ENCODE measurements around the gene FKBP9. TPM values are rescaled to one million over a fixed set of nuclear protein-coding genes. Genes with fewer than 3 reads are reported as not detected.

FKBP9 gene
- total RNA-seq, 1 experiment from 2014 or later: not detected

GRCh38 chr7:33048704-33049103 is 91.5 kb downstream of the FKBP9 start:
- H3K9ac ChIP-seq (ENCODE audit: low read length): no peak overlapping the region
- peaks cover 91% of the 10 kb centered on the region for H3K79me2 ChIP-seq (ENCODE audit: low read length)
- no peak overlapping the region for H2AFZ ChIP-seq (ENCODE audit: low read length)
- peaks cover 56% of the 10 kb centered on the region for H3K4me1 ChIP-seq (ENCODE audit: low read length)
- H3K9me3 ChIP-seq (ENCODE audit: low read length): no peaks in the 10 kb centered on the region
- peaks cover 9% of the 10 kb centered on the region for H4K20me1 ChIP-seq (ENCODE audit: insufficient read depth, low read depth, low read length)
- DNase-seq: no peak
- H3K4me2 ChIP-seq (ENCODE audit: low read depth, low read length, poor library complexity, severe bottlenecking): no peak overlapping the region
- H3K27ac ChIP-seq (ENCODE audit: low read length): no peak overlapping the region
- no peak overlapping the region for H3K4me3 ChIP-seq (ENCODE audit: low read length)
- H3K27me3 ChIP-seq (ENCODE audit: low read length): no peaks in the 10 kb centered on the region
- no peaks in the 10 kb centered on the region for H3K36me3 ChIP-seq (ENCODE audit: insufficient read depth, low read length)
- H3K9me2 ChIP-seq (replicated peaks; ENCODE audit: insufficient read depth, low read length): no peaks in the 10 kb centered on the region

- Histone ChIP-seq H2AFZ (ENCODE audit: low read length) (no peak overlapping the region), H3K36me3 (ENCODE audit: insufficient read depth, low read length) (no peaks in the 10 kb centered on the region), H3K27ac (ENCODE audit: low read length) (peak overlapping the region; percentile 64), H3K9me2 (replicated peaks; ENCODE audit: insufficient read depth, low read length) (no peaks in the 10 kb centered on the region), H4K20me1 (ENCODE audit: insufficient read depth, low read depth, low read length) (0 out of 2 replicates have a peak, but pooled peaks cover 12% of the 10 kb centered on the region), H3K79me2 (ENCODE audit: low read length) (peaks cover 93% of the 10 kb centered on the region), H3K4me3 (ENCODE audit: low read length) (no peak overlapping the region), H3K4me2 (ENCODE audit: low read depth, low read length, poor library complexity, severe bottlenecking) (peak overlapping the region; percentile 47), H3K9ac (ENCODE audit: low read length) (peak overlapping the region; percentile 22), H3K4me1 (ENCODE audit: low read length) (peaks cover 45% of the 10 kb centered on the region), H3K27me3 (ENCODE audit: low read length) (no peaks in the 10 kb centered on the region), H3K9me3 (ENCODE audit: low read length) (no peaks in the 10 kb centered on the region)
- DNase-seq: peak; percentile 79
Observed at GRCh38 chr7:33050535-33051318, 93.5 kb downstream of the FKBP9 start.

- no peak overlapping the region for H3K9ac ChIP-seq (ENCODE audit: low read length)
- H4K20me1 ChIP-seq (ENCODE audit: insufficient read depth, low read depth, low read length): 0 out of 2 replicates have a peak, but pooled peaks cover 12% of the 10 kb centered on the region
- no peaks in the 10 kb centered on the region for H3K27me3 ChIP-seq (ENCODE audit: low read length)
- no peak overlapping the region for H3K4me2 ChIP-seq (ENCODE audit: low read depth, low read length, poor library complexity, severe bottlenecking)
- H2AFZ ChIP-seq (ENCODE audit: low read length): no peak overlapping the region
- peaks cover 41% of the 10 kb centered on the region for H3K4me1 ChIP-seq (ENCODE audit: low read length)
- DNase-seq: no peak
- H3K4me3 ChIP-seq (ENCODE audit: low read length): no peak overlapping the region
- 0 out of 2 replicates have a peak, but pooled peaks cover under 1% of the 10 kb centered on the region for H3K36me3 ChIP-seq (ENCODE audit: insufficient read depth, low read length)
- H3K79me2 ChIP-seq (ENCODE audit: low read length): peaks cover 93% of the 10 kb centered on the region
- no peaks in the 10 kb centered on the region for H3K9me2 ChIP-seq (replicated peaks; ENCODE audit: insufficient read depth, low read length)
- no peaks in the 10 kb centered on the region for H3K9me3 ChIP-seq (ENCODE audit: low read length)
- H3K27ac ChIP-seq (ENCODE audit: low read length): no peak overlapping the region; the same call in 1 of the 2 replicates
Observed at GRCh38 chr7:33053721-33054120, 96.5 kb downstream of the FKBP9 start.

DNA sequence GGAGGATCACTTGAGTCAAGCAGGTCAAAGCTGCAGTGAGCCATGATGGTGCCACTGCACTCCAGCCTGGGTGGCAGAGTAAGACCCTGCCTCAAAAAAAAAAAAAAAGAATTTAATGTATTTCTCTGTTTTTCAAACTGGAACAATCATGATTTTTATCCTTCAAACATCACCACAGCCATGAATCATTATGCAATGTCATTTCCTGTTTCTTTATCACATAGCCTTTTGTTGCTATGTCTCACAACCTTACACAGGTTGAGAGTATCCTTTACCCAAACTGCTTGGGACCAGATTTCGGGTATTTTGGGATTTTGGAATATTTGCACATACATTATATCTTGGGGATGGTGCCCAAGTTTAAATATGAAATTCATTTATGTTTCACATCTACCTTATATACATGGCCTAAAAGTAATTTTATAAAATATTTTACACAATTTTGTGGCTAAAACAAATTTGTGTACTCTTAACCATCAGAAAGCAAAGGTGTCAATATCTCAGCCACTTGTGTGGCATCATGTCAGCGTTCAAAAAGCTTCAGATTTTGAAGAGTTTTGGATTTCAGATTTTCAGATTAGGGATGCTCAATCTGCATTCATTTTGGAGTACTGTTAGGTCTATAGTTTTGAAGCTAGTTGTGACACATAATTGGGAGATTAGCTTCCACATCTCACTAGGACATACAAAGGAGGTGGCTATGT is 97.2 kb downstream of the FKBP9 start:
- no peaks in the 10 kb centered on the region for H3K27me3 ChIP-seq (ENCODE audit: low read length)
- no peak overlapping the region for H3K4me2 ChIP-seq (ENCODE audit: low read depth, low read length, poor library complexity, severe bottlenecking)
- H3K4me1 ChIP-seq (ENCODE audit: low read length): peaks cover 47% of the 10 kb centered on the region
- H4K20me1 ChIP-seq (ENCODE audit: insufficient read depth, low read depth, low read length): 0 out of 2 replicates have a peak, but pooled peaks cover 12% of the 10 kb centered on the region
- H3K9me3 ChIP-seq (ENCODE audit: low read length): no peaks in the 10 kb centered on the region
- no peak overlapping the region for H3K4me3 ChIP-seq (ENCODE audit: low read length)
- H3K79me2 ChIP-seq (ENCODE audit: low read length): peaks cover 93% of the 10 kb centered on the region
- no peak overlapping the region for H2AFZ ChIP-seq (ENCODE audit: low read length)
- peaks cover 8% of the 10 kb centered on the region; the same call in 1 of the 2 replicates for H3K36me3 ChIP-seq (ENCODE audit: insufficient read depth, low read length)
- H3K27ac ChIP-seq (ENCODE audit: low read length): no peak overlapping the region
- no peak overlapping the region for H3K9ac ChIP-seq (ENCODE audit: low read length)
- H3K9me2 ChIP-seq (replicated peaks; ENCODE audit: insufficient read depth, low read length): no peaks in the 10 kb centered on the region
- DNase-seq: no peak

DNA sequence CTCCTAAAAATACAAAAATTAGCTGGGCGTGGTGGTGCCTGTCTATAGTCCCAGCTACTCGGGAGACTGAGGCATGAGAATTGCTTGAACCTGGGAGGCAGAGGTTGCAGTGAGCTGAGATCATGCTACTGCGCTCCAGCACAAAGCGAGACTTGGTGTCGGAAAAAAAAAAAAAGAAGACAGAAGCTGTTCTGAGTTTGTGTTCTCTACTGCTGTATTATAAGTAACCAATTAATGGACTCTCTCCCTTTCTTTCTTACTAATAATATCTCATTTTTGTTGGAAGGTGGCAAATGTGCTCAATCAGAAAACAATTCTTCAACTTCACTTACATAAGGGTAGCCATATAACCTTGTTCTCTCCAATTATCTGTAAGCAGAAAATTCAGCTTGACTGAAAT is 97.9 kb downstream of the FKBP9 start:
- no peak overlapping the region for H3K9ac ChIP-seq (ENCODE audit: low read length)
- no peak overlapping the region for H3K4me3 ChIP-seq (ENCODE audit: low read length)
- peaks cover 94% of the 10 kb centered on the region for H3K79me2 ChIP-seq (ENCODE audit: low read length)
- H4K20me1 ChIP-seq (ENCODE audit: insufficient read depth, low read depth, low read length): peaks cover 12% of the 10 kb centered on the region; the same call in 1 of the 2 replicates
- H3K36me3 ChIP-seq (ENCODE audit: insufficient read depth, low read length): peaks cover 9% of the 10 kb centered on the region; the same call in 1 of the 2 replicates
- no peaks in the 10 kb centered on the region for H3K9me2 ChIP-seq (replicated peaks; ENCODE audit: insufficient read depth, low read length)
- H3K27ac ChIP-seq (ENCODE audit: low read length): no peak overlapping the region
- no peaks in the 10 kb centered on the region for H3K27me3 ChIP-seq (ENCODE audit: low read length)
- H3K9me3 ChIP-seq (ENCODE audit: low read length): no peaks in the 10 kb centered on the region
- no peak overlapping the region for H2AFZ ChIP-seq (ENCODE audit: low read length)
- DNase-seq: no peak
- H3K4me1 ChIP-seq (ENCODE audit: low read length): peaks cover 48% of the 10 kb centered on the region
- no peak overlapping the region for H3K4me2 ChIP-seq (ENCODE audit: low read depth, low read length, poor library complexity, severe bottlenecking)

Small RNAs within 50 kb of the gene (small RNA-seq; reads per million reads assigned to genes)
- gene AC083863.1 (not detected), gene RN7SL505P (not detected), gene RNU6-388P (not detected), gene RPS29P14 (not detected)

Other genes starting within 250 kb of the FKBP9 start
- 17.8 and 28.6 TPM in 2 replicates for gene KBTBD2, start 65.7 kb upstream of the FKBP9 start, total RNA-seq (2014; rRNA removed; shearing (Covaris generic); ENCODE audit: low replicate concordance)
- 27.1 and 48.7 TPM in 2 replicates for gene NT5C3A, start 105.3 kb downstream of the FKBP9 start, total RNA-seq (2014; rRNA removed; shearing (Covaris generic); ENCODE audit: low replicate concordance)
- 10.3 and 12.6 TPM in 2 replicates for gene RP9, start 152.0 kb downstream of the FKBP9 start, total RNA-seq (2014; rRNA removed; shearing (Covaris generic); ENCODE audit: low replicate concordance)
- 10.4 and 13.0 TPM in 2 replicates for gene BBS9, start 172.1 kb downstream of the FKBP9 start, total RNA-seq (2014; rRNA removed; shearing (Covaris generic); ENCODE audit: low replicate concordance)

Measured in Karpas-422 (cell line).